Thyroid gland (tissue), 4 donors: ENCODE measurements around the gene B4GALT3.

Experiments
- CTCF ChIP-seq, 6 experiments: fragments of 200-600 bp in 3 of 6; fragments of 450-650 bp in 3 of 6; sonication (generic) in 3 of 6; IDR thresholded peaks; one replicate each; pipeline ENCODE4 v1.5.1; 2016 to 2019; ENCODE audit warnings: antibody characterized with exemption in 6 of 6, mild to moderate bottlenecking in 2 of 6, inconsistent platforms in 1 of 6, moderate library complexity in 1 of 6
- POLR2A ChIP-seq, 2 donors: fragments of 450-650 bp; IDR thresholded peaks; one replicate each; pipeline ENCODE4 v1.6.1; 2017; ENCODE audit warnings: antibody characterized with exemption in 2 of 2, mild to moderate bottlenecking in 2 of 2, moderate library complexity in 1 of 2

GRCh38 chr1:161225534-161226319 is 48.4 kb upstream of the B4GALT3 start, which contains the start of gene TOMM40L:
- TF ChIP-seq POLR2A (IDR thresholded peaks at IDR 0.05) (peak in 1 of 2 donors; percentile 34), CTCF (IDR thresholded peaks at IDR 0.05) (peak in 5 of 6 experiments; percentile 12 to 55 (median 48))
